Posterior vena cava (tissue), 2 donors: ENCODE data around the gene ATP8A2. TPM values are rescaled to one million over a fixed set of nuclear protein-coding genes. Genes with fewer than 3 reads are reported as not detected.

ENCODE experiments used
- DNase-seq: peaks from one replicate; pipeline ENCODE4 v3.0.0-alpha.2; 2020; ENCODE audit warnings: low spot score
- intact Hi-C, 2 donors: fragments of 100-400 bp; cut with DNase I; formaldehyde crosslinking; loops; one replicate each; pipeline versions ENCODE4 v1.14.1 to v1.14.2; 2022 to 2023
- total RNA-seq, 2 donors: library from RNA; stranded (reverse); fragmentation: NEBNext Ultra II Directional; extraction: Animal tissue kit (Norgen Biotek cat#: 25700); gene quantifications; one replicate each; pipeline ENCODE4 v1.2.1, GENCODE V29; 2021
- donor health status: DM: yes; HTN: yes; CAD: no.
- donor health status: DM: yes; HTN: yes; CAD: no.

The ATP8A2 gene
- total RNA-seq, 2 donors from 2014 or later: 0.24 to 0.60 TPM

DNA sequence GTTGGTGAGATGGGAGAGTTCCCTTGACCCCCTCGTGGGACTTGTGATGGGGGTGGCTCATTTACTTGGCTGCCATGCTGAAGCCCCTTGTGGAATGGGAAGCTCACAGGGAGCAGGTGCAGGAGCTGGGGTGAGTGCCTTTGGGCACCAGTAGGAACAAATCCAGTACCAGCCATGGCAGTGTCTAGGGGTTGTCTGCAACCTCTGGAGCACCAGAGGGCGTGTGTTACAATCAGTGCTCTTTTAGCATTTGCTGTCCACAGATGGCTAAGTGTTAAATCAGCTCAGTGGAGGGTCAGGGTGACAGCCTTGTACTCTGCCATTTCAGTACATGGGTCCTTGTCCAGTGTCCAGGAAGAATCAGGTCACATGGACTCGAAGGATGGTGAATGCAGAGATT, 75.6 kb downstream of the ATP8A2 start:
- intact Hi-C loops: no loop called here
- no peak for DNase-seq

- intact Hi-C loops: no loop called here
- no peak for DNase-seq
Observed at GRCh38 chr13:25453850-25454365, 82.1 kb downstream of the ATP8A2 start.

DNA sequence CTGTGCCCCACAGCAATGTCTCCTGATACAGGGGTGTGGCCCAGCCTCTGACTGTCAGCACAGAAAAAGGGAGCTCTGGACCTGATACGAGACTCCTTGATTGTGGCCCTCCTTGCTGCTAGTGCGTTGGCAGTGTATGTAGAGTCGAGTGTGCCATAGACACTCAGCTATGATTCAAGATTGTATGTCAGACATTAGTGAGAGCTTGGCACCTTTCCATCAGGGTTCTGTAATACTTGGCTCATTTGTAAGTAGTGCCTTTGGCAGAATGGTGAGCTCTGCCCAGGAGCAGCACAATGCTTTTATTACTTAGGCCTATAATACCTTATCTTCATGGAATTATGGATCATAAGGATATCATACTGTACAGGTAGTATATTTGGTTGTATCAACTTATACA, 83.4 kb downstream of the ATP8A2 start:
- DNase-seq: no peak
- intact Hi-C loops: no loop called here

DNA sequence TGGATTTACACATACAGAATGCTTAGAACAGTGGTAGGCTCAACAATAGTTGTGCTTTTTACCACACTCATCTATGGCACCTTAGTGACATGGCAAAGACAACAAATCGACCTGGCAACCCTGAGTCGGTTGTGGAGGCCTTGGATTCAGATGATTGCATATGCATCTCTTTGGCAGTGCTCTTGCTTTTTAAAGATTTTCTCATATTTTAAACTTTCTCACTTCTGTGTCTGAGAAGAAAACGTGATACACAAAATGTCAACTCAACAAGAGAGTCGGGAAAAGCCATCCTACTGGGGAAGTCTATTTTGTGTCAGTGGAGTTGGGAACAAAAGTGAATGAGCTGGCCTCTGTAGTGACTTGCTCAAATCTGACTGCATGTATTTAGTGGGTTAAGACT, 85.8 kb downstream of the ATP8A2 start:
- intact Hi-C loops: no loop called here
- no peak for DNase-seq

- DNase-seq: no peak
Observed at GRCh38 chr13:25462301-25463125, 90.7 kb downstream of the ATP8A2 start.

GRCh38 chr13:25463496-25463895, 91.7 kb downstream of the ATP8A2 start:
- DNase-seq: no peak
- intact Hi-C loops: no loop called here

More at GRCh38 chr13:25462301-25463125, 90.7 kb downstream of the ATP8A2 start:
- intact Hi-C loops: no loop called here

- intact Hi-C loops: no loop called here
- DNase-seq: no peak
Observed at GRCh38 chr13:25466880-25467279, 95.1 kb downstream of the ATP8A2 start.

GRCh38 chr13:25468325-25469168, 96.8 kb downstream of the ATP8A2 start:
- intact Hi-C loops: no loop called here
- no peak for DNase-seq

GRCh38 chr13:25469169-25469525, 97.4 kb downstream of the ATP8A2 start:
- no peak for DNase-seq
- intact Hi-C loops: no loop called here

DNA sequence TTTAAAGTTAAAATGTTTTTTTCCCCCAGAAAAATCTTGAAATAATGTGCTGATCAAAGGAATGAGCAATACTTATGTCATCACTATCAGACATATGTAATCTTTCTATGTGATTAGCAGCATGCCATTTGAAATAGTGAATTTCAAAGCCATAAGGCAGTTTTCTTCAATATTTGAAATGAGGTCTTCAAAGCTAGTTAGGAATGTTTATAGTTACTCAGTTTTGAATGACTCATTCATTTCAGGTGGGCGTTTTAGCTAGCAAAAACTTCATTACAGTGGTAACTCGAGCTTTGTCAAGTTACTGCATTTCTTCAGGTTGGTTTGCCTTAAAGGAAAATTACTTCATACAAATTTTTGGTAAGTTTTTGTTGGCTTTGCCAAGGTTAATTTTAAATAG, 102.1 kb downstream of the ATP8A2 start:
- intact Hi-C loops: no loop called here
- no peak for DNase-seq

DNA sequence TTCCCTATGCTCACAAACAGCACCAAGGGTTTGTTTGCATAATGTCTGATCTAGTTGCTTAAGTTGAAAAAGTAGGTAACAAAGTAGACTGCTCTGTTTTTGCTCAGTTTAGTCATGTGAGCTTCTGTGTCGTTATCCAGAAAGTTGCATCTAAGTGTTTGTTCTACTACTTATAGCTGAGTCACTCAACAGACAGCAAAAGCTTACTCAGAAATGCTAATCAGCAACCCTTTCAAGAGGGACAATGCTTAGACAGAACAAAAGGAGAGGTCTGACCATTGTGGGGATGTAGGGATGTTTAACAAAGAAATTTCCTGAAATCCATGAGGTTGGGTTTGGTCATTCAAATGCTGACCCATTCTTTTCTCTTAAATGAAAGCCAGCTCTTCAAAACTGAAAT, 106.4 kb downstream of the ATP8A2 start:
- intact Hi-C loops: no loop called here
- no peak for DNase-seq

- no peak for DNase-seq
- intact Hi-C loops: no loop called here
Observed at GRCh38 chr13:25489238-25489637, 117.5 kb downstream of the ATP8A2 start.

DNA sequence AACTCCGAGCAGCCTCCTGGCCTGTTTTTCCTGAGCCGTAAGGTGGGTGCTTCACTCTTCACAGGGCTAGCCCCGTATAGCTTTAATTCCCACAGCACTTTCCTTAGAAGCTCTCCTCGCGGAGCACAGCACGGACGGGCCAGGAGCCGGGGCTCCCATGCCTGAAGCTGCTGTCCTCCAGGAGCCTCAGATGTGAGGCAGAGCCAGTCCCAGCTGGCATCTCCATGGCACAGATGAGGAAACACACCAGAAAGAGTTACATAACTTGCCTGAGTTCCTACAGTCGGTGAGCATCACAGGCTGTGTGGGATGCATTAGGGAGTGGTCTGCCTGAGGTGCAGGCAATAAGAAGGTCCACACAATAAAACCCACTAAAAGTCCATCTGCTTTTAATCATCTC, 118.5 kb downstream of the ATP8A2 start:
- intact Hi-C loops: no loop called here
- no peak for DNase-seq

GRCh38 chr13:25493931-25494640, 122.3 kb downstream of the ATP8A2 start:
- DNase-seq: no peak
- intact Hi-C loops: no loop called here

- no peak for DNase-seq
- intact Hi-C loops: no loop called here
Observed at GRCh38 chr13:25494698-25495411, 123.1 kb downstream of the ATP8A2 start.

DNA sequence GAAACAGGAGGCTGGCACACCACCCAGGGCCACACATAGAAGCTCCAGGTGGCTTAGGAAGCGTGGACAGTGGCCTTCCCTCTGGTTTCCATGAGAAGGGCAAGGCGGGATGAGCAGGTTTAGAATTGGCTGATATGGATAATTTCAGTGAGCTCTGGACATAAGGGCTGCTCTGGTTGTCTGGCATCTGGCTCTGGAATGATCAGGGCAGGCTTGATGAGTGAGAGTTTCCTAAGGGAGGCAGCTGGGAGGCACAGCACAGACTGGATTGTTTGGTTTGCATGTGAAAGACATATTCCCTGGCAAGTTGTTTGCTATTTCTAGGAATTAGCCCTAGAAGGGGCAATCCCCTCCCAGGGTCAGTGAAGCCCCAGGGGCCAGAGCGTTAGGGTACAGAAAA, 129.5 kb downstream of the ATP8A2 start:
- intact Hi-C loops: no loop called here
- no peak for DNase-seq

DNA sequence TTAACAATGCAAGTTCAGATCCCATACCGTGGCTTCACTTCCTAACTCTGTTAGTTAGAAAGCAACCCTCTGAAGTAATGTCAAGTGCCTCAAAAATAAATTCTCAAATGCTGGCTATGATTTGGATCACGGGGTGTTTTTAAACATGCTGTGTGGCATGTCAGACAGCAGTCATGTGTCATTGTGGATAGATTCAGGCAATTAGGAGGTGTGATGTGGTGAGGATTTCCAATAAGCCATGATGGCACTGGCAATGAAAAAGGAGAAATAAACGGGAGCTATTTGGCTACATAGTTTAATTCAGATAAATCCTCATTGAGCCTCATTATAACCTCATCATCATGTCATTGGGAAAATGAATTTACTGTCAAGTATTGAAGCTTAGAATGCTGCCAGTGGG, 130.3 kb downstream of the ATP8A2 start:
- no peak for DNase-seq
- intact Hi-C loops: no loop called here

DNA sequence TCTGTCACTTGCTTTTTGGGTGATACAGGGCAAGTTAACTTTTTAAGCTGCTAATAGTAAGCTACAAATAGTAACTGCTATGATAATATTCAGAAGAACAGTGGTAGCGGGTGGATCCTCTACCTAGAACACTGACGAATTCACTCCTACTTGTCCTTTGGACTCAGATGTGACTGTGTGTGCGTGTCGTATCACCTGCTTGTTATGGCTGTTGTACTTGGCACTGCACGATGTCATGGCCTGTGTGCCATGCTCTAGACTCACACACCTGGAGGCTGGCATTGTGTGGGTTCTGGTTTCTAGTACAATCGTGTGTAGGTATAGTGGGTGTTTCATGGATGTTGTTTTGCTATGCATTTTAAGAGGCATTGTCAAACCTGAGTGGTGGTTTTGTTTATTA, 130.8 kb downstream of the ATP8A2 start:
- DNase-seq: no peak
- intact Hi-C loops: no loop called here

- intact Hi-C loops: no loop called here
Observed at GRCh38 chr13:25503856-25504255, 132.1 kb downstream of the ATP8A2 start.

More at GRCh38 chr13:25503856-25504255, 132.1 kb downstream of the ATP8A2 start:
- DNase-seq: no peak
